Stimulated activated CD8-positive, alpha-beta memory T cell treated with anti-CD3 and anti-CD28 coated beads, Interleukin-12 subunit alpha, Interleukin-12 subunit beta, amount 100 ng/mL, for 4 hours (primary cell): ENCODE measurements around the gene C11orf21.
"Not testable (repeated sequence)": the region's sequence is repeated elsewhere in the genome, so short reads cannot be mapped to it uniquely, and the experiment has no call there.

Experiments
- DNase-seq: peaks from one replicate; pipeline ENCODE4 v3.0.0-alpha.2; 2020; ENCODE audit warnings: low read depth

C11orf21 gene

GRCh38 chr11:2295971-2296912 lies 5.5 kb downstream of the C11orf21 start:
- DNase-seq, result no peak

DNA sequence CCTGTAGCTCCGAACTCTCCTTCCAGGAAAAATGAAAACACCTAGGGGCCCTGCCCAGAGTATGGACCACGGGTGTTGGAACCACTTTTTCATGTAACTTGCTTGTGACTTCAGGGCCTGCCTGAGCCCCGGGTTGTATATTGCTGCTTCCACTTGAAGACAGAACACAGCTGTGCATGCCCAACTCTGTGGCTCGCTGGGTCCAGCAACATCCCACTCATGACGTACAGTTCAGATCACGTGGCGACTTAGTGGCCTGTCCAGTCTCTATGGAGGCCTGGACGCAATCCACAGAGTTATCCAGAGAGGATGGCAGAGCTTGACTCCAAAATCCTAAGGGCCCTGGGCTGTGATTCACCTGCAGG lies 6.8 kb downstream of the C11orf21 start:
- DNase-seq, result no peak

- no peak for DNase-seq
Measured at GRCh38 chr11:2293984-2294925, 7.5 kb downstream of the C11orf21 start.

DNA sequence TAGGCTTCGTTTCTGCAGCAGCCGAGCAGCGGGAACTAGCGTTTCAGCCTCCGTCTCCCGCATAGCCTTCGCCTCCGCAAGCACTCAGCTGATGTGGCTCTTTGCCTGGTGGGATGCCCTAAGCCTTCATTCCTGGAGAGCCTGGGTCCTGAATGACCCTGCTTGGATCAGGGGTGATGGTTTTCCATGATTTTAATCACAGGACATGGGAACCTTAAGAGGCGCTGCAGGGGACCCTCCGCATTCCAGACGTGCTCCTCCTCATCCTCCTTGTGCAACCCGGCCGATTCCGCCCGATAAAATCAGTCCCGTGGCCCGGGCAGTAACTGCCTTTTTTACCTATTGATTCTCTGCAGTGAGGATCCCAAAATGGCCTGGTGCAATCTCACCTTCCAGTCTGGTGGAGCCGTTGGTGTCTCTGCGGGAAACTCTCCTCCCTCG lies 8.2 kb downstream of the C11orf21 start:
- no peak for DNase-seq

DNA sequence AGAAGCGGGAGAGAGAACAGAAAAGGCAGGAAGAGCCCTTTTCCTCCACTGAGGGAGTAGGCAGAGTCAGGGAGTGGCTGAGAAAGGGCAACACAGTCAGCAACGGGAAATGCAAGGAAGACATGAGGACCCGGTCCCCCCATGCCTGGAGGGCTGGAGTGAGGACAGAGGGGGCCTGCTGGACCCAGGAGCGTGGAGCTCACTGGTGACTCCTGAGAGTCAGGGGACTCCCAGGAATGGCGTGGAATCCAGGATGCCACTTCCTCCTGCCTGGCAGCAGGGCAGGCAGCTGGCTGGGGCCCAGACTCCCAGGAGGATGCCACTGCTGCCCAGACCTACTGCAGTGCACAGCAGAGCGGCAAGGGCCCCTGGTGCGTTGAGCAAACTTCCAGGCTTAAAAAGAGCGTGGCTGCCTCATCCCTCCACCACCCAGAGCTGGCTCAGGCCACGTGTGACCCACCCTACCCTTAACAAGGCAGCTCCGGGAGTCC lies 11.3 kb downstream of the C11orf21 start:
- no peak for DNase-seq

GRCh38 chr11:2289859-2290258 lies 11.9 kb downstream of the C11orf21 start:
- DNase-seq, result no peak

DNA sequence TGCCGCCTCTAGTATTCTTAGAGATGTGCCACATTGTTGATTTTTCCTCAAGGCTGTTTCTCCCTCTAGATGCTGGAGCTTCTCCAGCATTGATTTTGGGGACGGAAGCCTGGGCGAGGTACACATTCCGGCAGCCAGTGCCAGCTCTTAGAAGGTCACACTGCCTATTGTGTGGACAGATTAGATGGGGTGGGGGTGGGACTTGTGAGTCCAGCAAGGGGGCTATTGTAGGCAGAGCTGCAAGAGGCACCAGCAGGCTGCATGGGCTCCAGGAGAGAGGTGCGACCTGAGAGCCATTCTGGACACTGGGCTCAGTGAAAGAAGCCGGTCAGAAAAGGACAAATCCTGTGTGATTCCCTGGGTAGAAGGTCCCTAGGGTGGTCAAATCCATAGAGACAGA lies 12.4 kb downstream of the C11orf21 start:
- no peak for DNase-seq

DNA sequence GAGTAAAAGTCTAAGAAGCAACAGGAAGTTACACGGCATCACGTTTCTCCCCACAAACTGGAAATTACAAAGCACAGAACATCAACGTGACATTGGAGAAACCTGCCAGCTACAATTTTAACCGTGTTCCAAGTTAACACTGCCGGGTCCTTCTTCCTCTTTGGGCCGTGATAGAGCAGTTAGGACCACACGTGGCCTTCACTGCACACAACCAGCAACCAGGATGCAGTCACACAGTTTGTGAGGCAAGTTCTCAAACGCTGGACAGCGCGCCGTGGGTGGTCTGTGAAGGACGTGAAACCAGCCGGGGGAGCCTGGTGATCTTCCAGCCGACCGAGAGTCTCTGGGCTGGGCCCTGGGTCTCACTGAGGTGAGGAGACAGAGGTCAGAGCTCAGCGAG lies 14.6 kb downstream of the C11orf21 start:
- DNase-seq, result no peak

- DNase-seq, result not testable (repeated sequence)
Measured at GRCh38 chr11:2286350-2286749, 15.4 kb downstream of the C11orf21 start.

GRCh38 chr11:2280208-2280607 lies 21.5 kb downstream of the C11orf21 start:
- DNase-seq, result no peak

- DNase-seq, result no peak
Measured at GRCh38 chr11:2277933-2278523, 23.7 kb downstream of the C11orf21 start.

GRCh38 chr11:2277008-2277346 lies 24.7 kb downstream of the C11orf21 start:
- DNase-seq, result no peak

GRCh38 chr11:2276280-2277007 lies 25.3 kb downstream of the C11orf21 start:
- no peak for DNase-seq

DNA sequence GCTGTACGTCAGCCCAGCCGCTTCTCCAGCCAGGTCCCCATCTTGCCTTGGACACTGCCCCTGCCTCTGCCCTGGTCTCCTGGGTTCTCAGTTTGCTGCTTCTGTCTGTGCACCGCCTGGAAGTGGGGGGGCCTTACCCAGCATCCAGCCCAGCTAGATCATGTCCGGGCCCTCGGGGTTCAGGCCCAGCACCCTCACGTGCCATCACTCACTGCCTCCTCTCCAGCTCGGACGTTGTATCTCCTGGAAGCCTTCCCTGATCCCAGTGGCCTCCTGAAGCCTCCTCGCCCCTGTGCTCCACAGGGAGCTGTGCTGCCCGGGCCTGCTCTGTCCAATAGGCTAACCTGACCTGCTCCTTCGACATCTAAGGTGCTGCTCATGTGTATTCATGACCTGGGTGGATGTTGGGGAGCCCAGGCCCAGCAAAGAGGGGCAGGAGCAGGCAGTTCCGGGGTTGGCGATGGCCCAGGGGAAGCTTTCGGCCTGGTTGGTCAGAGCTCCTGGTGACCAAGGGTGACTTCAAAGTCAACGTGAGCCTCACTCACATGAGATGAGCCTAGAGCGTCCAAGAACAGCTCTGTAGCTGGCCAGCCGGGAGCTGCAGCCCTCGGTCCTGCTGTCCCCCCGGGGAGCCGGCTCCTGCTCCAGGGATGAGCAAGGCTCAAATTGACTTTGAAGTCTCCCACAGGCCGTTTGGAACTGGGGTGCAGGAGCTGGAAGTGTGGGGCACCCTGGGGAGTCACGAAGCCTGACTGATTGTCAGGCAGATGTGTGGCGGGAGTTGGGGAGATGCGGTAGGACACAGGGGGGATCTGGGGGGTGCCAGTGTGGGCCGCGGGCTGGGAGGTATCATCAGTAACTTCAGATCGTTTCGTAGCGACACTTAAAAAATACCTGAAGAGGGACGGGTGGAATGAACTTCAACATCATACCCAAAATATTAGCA lies 26.1 kb downstream of the C11orf21 start:
- DNase-seq, result no peak

DNA sequence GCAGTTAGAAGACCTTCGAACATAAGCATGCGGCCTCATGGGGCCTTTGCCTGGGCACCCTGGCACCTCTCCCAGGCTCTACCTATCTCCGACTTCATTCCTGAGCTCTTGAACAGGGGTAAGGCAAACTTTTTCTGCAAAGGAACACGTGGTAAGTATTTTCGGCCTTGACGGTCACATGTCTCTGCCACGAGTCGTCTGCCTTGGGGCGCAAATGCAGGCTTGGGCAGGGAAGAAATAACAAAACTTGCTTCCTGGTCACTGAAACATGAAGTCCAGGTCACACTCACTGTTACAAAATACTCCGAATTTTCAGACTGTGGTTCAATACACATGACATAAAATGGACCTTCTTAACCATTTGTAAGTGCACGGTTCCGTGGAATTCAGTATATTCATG lies 27.9 kb downstream of the C11orf21 start:
- DNase-seq, result no peak

GRCh38 chr11:2273311-2273710 lies 28.4 kb downstream of the C11orf21 start:
- DNase-seq, result no peak

DNA sequence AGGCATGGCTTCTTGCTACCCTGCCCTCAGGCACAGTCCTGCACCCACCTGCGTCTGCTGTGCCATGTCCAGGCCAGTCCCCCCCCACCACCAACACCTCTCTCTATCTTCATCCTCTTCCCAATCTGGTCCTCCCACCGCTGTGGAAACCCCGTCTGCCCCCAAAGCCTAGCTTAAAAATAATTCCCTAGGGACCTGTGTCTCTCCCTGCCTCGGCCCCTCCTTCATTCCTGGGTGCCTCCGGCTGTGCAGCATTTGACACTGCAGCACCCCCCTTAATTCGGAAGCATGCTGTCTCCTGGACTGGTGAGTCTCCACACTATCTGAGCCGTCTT lies 28.8 kb downstream of the C11orf21 start:
- no peak for DNase-seq

DNA sequence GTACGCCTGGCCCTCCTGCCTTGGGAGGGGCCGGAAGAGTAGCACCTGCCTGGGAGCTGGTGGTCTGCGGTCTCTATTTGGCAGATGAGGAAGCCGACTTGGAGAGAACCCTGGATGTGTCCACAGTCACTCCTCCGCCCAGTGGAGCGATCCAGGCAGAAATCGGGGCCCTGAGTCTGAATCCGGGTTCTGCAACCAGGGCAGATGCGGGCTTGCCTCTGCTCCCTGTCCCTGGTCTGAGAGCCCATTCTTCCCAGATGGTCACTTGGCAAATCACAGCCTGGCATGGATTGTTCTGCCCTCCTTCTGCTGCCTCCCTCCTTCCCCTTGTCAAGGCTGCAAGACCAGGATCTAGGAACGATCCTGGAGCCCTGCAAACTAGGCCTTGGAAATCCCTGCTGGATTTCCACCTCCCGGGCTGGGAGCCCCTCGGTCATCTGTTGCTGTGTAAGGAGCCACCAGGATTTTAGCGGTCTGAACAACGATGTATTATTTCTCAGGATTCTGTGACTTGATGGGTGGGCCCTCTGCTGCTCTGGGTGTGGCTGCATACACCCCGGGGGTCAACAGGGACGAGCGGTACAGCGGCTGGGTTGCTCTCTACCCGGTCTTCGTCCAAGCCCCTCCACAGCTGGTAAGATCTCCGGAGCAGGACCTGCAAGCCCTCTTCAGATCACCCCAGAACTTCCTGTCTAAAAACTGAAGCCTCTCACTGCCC lies 29.3 kb downstream of the C11orf21 start:
- no peak for DNase-seq

DNA sequence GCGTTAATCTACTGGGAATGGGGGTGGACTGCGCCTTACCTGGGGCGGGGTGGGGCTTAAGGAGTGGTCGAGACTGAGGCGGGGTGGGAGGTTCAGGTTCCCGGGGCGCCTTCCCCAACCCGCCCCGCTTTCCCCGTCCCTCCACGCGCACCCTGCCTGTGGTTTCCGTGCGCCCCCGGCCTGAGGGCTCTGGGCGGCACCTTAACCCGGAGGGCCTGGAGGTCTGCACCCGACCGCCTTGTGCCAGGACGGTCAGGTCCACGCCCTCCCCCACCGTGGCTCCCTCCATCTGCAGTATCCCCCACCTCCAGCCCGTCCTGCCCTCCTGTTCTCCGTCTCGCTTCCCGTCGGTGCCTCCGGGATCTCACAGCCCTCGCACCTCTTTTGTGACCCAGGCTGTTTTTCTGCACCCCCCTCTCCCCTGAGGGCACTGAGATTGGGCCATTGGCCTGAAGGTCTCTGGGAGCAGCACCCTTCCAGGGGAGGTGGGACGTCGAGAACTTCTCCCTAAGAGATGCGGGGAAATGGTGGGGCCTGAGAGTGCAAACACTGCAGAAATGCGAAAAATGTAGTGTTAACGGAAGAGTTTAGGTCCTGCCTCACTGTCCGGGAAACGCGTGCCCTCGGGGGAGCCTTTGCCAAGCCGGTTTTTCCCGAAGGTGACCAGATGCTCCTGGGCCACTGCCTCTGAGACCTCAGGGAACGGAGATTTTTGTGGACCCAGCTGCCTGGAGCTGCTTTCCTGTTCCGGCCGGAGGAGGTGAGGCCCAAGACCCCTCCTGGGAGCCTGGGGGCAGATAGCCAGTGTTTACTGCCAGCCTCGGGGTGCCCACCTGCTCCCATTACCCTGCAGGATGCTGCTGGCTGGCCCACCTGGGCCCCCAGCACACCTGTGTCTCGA lies 30.1 kb downstream of the C11orf21 start:
- no peak for DNase-seq
